ENCODE data around the gene POLD2. TPM values are rescaled to one million over a fixed set of nuclear protein-coding genes. Genes with fewer than 3 reads are reported as not detected.

POLD2 gene
- total and polyA plus RNA-seq, 2 of the 4 experiments (the other 2 are of a cell fraction), result 142 to 163 TPM

GRCh38 chr7:44072364-44073231 lies 50.8 kb downstream of the POLD2 start:
- TF ChIP-seq RFX5 (IDR thresholded peaks at IDR 0.05; ENCODE audit: low read depth, low read length) (no peak), CTCF (conservative IDR thresholded peaks at IDR 0.05; ENCODE audit: low read depth, low read length) (peak; percentile 88), CHD1 (IDR thresholded peaks at IDR 0.05; ENCODE audit: low read depth, low read length) (no peak), NFE2L2 (IDR thresholded peaks at IDR 0.05; ENCODE audit: low read depth, low read length) (no peak), POLR2A (IDR thresholded peaks at IDR 0.05; ENCODE audit: low read depth, low read length) (peak; percentile 60; the same call in 1 of the 2 replicates), BHLHE40 (IDR thresholded peaks at IDR 0.05; ENCODE audit: low read depth, low read length) (no peak), SMC3 (IDR thresholded peaks at IDR 0.05; ENCODE audit: low read depth, low read length) (peak; percentile 91), FOS (IDR thresholded peaks at IDR 0.05; ENCODE audit: low read depth, low read length) (0 out of 2 replicates have a peak, but pooled peaks have one; percentile 19), RAD21 (IDR thresholded peaks at IDR 0.05; ENCODE audit: low read length) (peak; percentile 82), RCOR1 (IDR thresholded peaks at IDR 0.05; ENCODE audit: insufficient replicate concordance, low read length) (no peak)
- H3K9me1 ChIP-seq (ENCODE audit: insufficient read depth, low read length), result no peaks in the 10 kb centered on the region; the same call in 1 of the 2 replicates
- H3K36me3 ChIP-seq (ENCODE audit: control insufficient read depth, insufficient read depth, low read length), result peaks cover 36% of the 10 kb centered on the region
- in situ Hi-C loops (cut with MboI; ENCODE audit: low sequenced_read_pairs), result no loop called here
- peaks cover 12% of the 10 kb centered on the region for H3K4me1 ChIP-seq (ENCODE audit: control insufficient read depth, insufficient read depth, low read length)
- peak overlapping the region; percentile 39 for H2AK9ac ChIP-seq (replicated peaks; ENCODE audit: low read depth, low read length, poor library complexity)
- H3K56ac ChIP-seq (ENCODE audit: extremely low read depth, insufficient read depth, low read length), result no peak overlapping the region
- H3K4me3 ChIP-seq (ENCODE audit: insufficient read depth, low read depth, low read length), result no peak overlapping the region
- no peaks in the 10 kb centered on the region for H3K27me3 ChIP-seq (ENCODE audit: control insufficient read depth, insufficient read depth, low read length)
- no peak overlapping the region for H2AK5ac ChIP-seq (ENCODE audit: low read depth, low read length)
- ChIA-PET POLR2A (ENCODE audit: unreplicated experiment) (interaction anchor here (0.6 to 0.7 kb wide), 2 partner anchors 123 to 128 kb away, joined by 3 read pairs; partner anchors contain the start of gene YKT6), CTCF (interaction anchor here (0.7 to 1.2 kb wide), 3 partner anchors 9 to 124 kb away, joined by 3 to 8 read pairs (median 4); no protein-coding TSS in a partner anchor)
- no peak overlapping the region for H3K9ac ChIP-seq (ENCODE audit: low read depth, low read length)
- no peaks in the 10 kb centered on the region for H3K9me3 ChIP-seq (ENCODE audit: control insufficient read depth, insufficient read depth, low read length)
- peak overlapping the region; percentile 54 for H2AFZ ChIP-seq (replicated peaks; ENCODE audit: low read length, poor library complexity)
- no peak overlapping the region for H4K5ac ChIP-seq (ENCODE audit: low read depth, low read length)
- peak overlapping the region; percentile 37; the same call in 1 of the 2 replicates for H3K4ac ChIP-seq (ENCODE audit: low read depth, low read length)
- no peaks in the 10 kb centered on the region for H4K20me1 ChIP-seq (ENCODE audit: insufficient read depth, low read length)
- H3K18ac ChIP-seq (ENCODE audit: low read depth, low read length), result no peak overlapping the region
- no TSS peak for BruUV-seq (replicated peaks)
- H3K23ac ChIP-seq (ENCODE audit: low read depth, low read length), result peak overlapping the region; percentile 70; the same call in 1 of the 2 replicates
- H2BK120ac ChIP-seq (ENCODE audit: low read depth, low read length), result 0 out of 2 replicates have a peak overlapping the region, but pooled peaks have one; percentile 14
- no peak overlapping the region for H3K14ac ChIP-seq (replicated peaks; ENCODE audit: low read depth, low read length)
- intact Hi-C loops (cut with micrococcal nuclease), result loop anchor here (1.0 kb wide), 2 partner anchors 51 to 124 kb away; partner anchors contain the start of gene POLD2
- dilution Hi-C loops (cut with HindIII; ENCODE audit: low sequenced_read_pairs, unreplicated experiment), result no loop called here
- 0 out of 2 replicates have a peak overlapping the region, but pooled peaks have one; percentile 32 for H4K91ac ChIP-seq (ENCODE audit: insufficient read depth, low read depth, low read length)
- ATAC-seq (ENCODE audit: low read depth) (peak; percentile 80), DNase-seq (peak; percentile 84)
- no peak overlapping the region for H3K27ac ChIP-seq (ENCODE audit: insufficient read depth, low read length)
- H2BK20ac ChIP-seq (ENCODE audit: low read depth, low read length), result no peak overlapping the region
- H2BK5ac ChIP-seq (ENCODE audit: low read depth, low read length, poor library complexity, severe bottlenecking), result no peak overlapping the region
- H3K4me2 ChIP-seq (ENCODE audit: low read depth, low read length), result no peak overlapping the region
- no peak overlapping the region for H2BK15ac ChIP-seq (ENCODE audit: low read depth, low read length)
- H3K79me1 ChIP-seq (ENCODE audit: low read depth in 1 of 2, low read length in 2 of 2), result 0 out of 4 replicates have a peak, but pooled peaks cover 0 to 3% of the 10 kb centered on the region in 2 experiments
- peak overlapping the region in 1 of 2 experiments; percentile 8; a peak in 2 of 4 replicates for H4K8ac ChIP-seq (ENCODE audit: low read depth in 2 of 2, low read length in 2 of 2)
- WGBS, 2 experiments (ENCODE audit: extremely low coverage in 2 of 2, insufficient read length in 1 of 2), result 71% methylated on average over 3 of the region's 12 CpGs; no CpG with 5 or more reads in 1 of the 2 experiments
